ENCODE measurements around the gene BIRC3.

Gene BIRC3

DNA sequence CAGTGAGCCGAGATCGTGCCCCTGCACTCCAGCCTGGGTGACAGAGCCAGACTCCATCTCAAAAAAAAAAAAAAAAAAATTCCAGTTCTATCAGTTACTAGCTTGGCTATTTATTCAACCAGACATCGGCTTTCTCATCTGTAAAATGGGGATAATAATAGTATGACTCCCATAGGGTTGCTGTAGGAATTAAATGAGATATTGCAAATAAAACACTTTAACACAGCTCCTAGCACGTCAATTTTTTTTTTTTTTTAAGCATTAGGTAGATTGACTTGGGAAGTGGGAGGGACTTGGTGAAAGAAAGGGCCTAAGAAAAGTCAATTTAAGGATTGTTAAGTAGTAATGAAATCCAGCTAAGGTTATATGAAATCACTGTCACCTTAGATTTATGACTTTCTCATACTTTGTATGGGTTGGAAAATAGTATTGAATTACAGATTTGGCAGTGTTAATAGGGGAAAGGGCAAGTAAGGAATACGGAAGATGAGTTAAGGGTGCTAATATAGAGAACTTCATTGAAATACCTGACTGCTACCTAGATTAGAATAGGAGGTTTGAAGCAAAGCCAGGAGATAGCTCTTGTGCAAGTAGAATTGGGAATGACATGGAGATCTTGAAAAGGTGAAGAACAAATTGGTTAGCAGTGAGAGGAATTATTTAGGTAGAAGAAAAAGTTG, 58.6 kb downstream of the BIRC3 start:
- no peak for DNase-seq (ENCODE audit: low read depth)

DNA sequence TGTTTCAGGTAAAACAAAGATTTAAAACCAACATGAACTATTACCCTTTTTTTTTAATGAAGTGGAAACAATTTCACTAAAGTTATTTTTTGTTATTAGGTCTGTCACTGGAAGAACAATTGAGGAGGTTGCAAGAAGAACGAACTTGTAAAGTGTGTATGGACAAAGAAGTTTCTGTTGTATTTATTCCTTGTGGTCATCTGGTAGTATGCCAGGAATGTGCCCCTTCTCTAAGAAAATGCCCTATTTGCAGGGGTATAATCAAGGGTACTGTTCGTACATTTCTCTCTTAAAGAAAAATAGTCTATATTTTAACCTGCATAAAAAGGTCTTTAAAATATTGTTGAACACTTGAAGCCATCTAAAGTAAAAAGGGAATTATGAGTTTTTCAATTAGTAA, 60.6 kb downstream of the BIRC3 start:
- no peak for DNase-seq (ENCODE audit: low read depth)

GRCh38 chr11:102378818-102379217, 61.5 kb downstream of the BIRC3 start:
- DNase-seq (ENCODE audit: low read depth): no peak

DNA sequence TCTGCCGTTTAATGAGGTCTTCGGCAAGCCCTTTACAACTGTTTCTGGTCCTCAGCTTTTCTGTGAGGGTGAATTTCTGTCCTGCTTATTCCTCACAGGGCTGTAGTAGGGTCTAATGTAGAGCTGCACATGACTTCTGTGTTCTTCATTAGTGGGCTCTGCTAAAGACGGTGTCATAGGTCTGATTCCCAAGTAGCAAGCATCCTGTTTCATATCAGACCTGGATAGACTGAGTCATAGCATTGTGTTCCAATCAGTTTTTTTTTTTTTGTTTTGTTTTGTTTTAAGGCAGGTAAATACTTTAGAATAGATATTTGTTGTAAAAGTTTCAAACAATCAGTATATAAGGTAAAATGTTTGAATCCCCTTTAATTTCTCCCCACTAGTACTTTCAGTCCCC, 65.1 kb downstream of the BIRC3 start:
- DNase-seq (ENCODE audit: low read depth): no peak

DNA sequence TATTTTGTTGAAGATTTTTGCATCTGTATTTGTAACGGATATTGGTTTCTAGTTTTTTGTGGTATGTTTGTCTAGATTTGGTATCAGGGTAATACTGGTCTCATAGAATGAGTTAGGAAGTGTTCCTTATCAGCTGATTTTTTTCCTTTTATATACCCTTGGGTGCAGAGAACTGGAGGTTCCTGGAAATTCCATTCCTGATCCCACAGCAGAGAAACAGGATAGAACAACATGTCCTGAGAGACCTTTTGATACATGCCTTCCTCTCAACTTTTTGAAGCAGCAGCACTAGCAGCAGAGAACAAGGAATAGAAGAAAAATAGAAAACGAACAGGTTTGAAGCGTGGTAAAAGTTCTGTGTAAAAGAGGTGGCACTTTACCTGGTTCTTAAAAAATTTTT, 66.6 kb downstream of the BIRC3 start:
- no peak for DNase-seq (ENCODE audit: low read depth)

- no peak for DNase-seq (ENCODE audit: low read depth)
These were observed 67.3 kb downstream of the BIRC3 start for GRCh38 chr11:102384419-102385079.

GRCh38 chr11:102385085-102386007, 68.1 kb downstream of the BIRC3 start:
- DNase-seq (ENCODE audit: low read depth): no peak

DNA sequence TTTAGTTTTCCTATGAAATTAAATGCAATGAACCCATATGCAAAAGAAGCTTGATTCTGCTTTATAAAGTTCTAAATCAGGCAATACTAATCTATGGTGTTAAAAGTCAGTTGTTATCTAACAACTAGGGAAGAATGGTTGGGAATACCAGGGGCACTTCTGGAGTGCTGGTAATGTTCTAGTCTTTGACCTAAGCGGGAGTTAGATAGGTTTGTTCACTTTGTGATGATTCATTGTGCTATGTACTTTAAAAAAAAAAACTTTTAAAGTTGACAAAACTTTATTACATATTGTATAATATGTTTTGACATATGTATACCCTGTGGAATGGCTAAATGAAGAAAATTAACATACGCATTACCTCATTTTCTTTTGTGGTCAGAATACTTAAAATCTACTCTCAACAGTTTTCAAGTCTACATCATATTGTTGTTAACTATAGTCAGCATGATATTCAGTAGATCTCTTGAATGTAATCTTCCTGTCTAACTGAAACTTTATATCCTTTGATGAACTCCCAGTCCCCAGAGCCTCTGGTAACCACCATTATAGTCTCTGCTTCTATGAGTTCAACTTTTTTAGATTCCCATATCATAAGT, 69.0 kb downstream of the BIRC3 start:
- DNase-seq (ENCODE audit: low read depth): no peak

DNA sequence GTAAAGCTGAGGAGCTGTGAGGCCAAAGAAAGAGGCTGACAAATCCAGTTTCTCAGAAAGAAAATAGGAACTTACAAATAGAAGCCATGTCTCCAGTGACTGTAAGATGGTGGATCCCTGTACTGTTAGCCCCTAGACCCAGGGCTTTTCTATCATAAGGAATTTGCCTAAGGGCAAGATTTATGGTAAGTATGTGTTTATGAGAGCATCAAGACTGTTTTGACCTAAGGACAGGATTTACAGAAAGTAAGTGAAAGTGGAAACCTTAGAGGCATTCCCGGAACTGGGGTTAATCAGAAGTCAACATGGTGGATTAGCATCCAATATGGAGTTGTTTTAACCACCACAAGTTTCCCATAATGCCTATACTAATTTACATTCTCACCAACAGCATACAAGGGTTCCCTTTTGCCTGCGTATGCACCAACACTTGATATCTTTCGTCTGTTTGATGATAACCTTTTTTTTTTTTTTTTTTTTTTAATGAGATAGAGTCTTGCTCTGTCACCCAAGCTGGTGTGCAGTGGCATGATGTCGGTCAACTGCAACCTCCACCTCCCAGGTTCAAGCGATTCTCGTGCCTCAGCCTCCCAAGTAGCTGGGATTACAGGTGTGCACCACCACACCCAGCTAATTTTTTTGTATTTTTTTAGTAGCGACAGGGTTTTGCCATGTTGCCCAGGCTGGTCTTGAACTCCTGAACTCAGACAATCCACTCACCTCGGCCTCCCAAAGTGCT, 69.9 kb downstream of the BIRC3 start:
- DNase-seq (ENCODE audit: low read depth): no peak
